Measurements from ENCODE around the gene FBL.
"Not testable (repeated sequence)": the region's sequence is repeated elsewhere in the genome, so short reads cannot be mapped to it uniquely, and the experiment has no call there.

FBL gene

DNA sequence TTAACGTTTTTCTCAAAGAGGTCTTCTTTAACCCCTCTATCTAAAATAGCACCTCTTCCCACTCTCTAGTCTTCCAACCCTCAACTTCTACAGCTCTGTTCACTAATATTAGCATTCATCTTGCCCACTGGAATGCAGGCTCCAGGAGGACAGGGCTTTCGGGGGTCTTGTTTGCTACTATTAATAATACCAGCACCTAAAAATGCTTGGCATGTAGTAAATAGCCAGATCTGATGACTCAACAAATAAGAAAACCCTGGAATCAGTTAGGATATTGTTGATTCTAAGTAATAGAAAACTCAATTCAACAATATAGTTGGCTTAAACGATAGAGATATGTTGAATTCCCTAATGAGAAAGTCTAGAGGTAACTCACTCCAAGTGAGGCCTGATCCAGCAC lies 26.4 kb downstream of the FBL start:
- no peak for DNase-seq

DNA sequence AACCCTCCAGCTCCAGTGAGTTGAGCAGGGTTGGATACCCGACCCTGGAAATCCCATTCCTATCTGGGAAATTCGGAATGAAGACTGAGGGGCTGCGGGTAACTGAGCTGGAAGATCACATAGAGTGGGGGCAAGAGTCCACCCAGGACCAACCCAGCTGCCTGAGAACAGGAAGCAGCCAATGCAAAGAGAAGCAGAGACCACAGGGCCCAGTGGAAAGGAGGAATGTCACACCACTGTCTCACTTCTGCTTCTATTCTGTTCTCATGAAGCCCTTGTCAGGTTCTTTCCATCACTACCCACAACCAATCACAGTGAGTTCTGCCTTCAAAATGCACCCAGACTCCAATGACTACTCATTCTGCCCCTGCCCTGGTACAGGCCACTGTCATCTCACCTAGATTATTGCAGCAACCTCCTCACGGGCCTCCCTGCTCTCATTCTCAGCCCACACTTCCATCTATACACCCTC lies 27.5 kb downstream of the FBL start:
- DNase-seq = no peak

DNA sequence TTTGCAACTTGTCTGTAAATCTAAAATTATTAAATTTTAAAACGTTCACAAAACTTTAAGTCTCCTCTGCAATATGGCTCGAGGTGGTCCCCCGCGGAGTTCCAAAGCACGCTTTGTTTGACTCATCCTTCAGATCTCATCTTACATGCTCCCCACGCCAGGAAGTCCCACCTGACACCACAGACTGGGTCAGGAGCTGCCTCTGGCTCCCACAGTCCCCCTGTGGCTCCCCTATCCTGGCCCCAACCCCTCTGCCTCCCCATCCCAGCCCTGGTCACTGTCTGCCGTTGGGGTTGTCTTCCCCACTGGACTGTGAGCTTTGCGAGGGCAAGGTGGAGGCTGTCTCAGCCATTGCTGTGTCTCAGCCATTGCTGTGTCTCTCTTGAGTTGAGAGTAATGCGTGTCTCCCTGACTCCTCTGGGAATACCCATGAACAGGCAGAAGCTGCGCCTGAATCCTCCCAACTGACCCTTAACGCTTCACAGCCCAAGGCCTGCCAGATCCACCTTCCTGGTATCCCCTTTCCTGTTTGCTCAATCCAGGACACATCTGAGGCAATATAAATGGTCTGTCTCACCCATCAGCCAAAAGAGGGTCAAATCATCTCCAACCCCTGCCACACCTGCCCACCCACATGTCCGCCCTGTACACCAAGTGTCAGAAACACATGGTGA lies 28.2 kb downstream of the FBL start:
- DNase-seq = no peak

DNA sequence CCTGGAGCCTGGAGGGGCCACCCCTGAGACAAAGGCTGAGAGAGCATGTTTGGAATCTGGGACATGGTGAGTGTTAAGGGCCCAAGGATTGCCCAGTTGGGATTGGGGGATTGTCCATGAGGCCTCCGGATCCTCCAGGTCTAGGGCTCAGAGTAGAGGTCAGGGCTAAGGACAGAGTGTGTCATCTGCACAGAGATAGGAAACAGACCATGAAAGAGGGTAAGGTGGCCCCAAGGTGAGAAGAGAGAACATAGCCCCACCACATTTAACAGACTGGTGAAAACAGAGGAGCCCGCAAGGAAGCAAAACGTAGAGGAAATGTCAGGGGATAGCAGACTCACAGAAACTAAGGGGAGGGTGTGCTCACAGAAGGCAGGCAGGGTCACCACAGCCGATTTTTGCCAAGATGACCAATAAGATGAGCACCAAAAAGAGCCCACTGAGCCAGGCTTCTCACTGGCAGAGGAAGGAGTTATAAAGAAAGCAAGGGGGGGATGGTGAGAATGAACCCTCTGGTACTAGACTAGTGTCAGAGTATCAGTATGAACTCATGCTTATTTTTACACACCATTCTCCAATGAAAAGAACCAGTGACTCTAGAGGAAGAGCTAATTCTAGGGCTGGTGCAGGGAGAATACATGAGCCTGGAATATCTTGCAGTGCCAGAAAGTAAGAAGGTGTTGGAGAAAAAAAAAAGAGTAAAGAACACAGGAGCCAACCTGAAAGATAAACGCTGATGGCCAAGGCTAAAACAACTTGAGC lies 29.7 kb downstream of the FBL start:
- no peak for DNase-seq

DNA sequence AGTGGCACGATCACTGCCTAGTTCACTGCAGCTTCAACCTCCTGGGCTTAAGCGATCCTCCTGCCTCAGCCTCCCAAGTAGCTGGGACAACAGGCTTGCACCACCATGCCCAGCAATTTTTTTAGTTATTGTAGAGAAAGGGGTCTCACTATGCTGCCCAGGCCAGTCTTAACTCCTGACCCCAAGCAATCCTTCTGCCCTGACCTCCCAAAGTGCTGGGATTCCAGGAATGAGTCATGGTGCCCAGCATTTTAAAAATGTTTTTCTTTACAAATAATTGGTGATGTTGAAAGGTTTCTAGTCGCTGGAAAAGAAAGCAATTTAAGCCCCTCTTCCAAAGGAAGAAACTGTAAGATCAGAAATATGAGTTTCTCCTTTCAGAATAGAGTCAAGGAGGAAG lies 31.6 kb downstream of the FBL start:
- DNase-seq = no peak

DNA sequence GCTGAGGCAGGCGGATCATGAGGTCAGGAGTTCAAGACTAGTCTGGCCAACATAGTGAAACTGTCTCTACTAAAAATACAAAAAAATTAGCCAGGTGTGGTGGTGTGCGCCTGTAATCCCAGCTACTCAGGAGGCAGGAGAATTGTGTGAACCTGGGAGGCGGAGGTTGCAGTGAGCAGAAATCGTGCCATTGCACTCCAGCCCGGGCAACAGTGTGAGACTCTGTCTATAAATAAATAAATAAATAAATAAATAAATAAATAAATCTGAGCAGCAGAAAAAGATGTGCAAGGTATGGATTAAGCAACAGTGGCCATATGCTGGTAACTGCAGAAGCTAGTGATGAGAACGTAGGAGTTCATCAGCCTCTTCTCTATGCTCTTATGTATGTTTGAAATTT lies 32.1 kb downstream of the FBL start:
- not testable (repeated sequence) for DNase-seq

DNA sequence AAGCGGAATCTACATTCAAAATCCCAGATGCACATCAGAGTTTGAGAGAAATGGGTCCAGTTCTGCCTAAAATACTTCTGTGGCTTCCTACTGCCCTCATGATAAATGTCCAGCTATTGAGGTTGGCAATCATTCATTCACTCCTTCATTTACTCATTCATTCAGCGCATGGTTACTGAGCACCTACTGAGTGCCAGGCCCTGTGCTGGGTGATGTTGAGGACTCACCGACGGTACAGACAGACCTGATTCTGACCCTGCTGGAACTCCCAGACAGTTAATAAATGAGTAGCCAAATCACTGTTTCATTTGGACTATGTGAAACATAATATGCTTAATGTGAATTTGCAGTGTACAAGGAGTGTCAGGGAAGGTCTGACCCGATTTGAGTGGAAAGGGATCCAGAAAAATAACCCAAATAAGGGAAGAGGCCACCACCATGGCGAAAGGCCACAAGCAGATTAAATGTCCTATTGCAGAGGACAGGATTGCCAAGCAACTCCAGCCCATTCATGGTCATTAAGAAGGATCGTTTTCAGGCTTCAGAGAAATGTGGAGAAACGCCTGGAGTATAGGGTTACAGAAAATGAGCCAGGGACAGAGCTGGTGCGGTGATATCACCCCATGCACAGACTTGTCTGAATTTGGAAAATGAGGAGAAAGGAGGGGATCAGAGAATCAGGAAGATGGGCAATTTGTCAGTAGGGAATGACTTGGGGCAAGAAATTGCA lies 32.8 kb downstream of the FBL start:
- no peak for DNase-seq

DNA sequence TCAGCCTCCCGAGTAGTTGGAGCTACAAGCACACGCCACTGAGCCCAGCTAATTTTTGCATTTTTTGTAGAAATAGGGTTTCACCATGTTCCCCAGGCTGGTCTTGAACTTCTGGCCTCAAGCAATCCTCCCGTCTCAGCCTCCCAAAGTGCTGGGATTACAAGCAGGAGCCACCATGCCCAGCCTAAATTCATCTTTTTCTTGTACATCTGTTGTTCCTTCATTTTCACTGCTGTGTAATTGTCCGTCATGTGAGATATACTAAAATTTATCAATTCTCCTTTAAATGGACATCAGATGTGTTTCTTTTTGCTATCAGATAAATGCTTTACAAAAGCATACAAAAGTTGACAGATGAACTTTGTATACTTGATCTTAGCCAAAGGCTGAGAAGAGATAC lies 35.1 kb downstream of the FBL start:
- no peak for DNase-seq

DNA sequence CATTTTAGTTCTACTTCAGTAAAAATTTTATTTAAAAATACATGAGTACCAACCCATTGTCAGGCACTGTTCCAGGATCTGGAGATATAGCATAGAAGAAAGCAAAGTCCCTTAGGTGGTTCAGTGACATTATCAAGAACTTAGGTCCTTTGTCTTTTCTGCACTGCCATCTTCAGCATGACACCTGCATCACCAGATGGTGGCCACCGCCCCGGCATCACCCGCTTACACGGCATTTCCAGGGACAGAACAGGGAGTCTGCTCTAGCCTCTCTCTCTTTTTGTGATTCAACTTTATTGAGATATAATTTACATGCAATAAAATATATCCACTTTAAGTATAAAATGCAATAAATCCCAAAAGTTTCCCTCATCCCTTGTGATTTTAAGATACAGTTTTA lies 35.8 kb downstream of the FBL start:
- DNase-seq = no peak

DNA sequence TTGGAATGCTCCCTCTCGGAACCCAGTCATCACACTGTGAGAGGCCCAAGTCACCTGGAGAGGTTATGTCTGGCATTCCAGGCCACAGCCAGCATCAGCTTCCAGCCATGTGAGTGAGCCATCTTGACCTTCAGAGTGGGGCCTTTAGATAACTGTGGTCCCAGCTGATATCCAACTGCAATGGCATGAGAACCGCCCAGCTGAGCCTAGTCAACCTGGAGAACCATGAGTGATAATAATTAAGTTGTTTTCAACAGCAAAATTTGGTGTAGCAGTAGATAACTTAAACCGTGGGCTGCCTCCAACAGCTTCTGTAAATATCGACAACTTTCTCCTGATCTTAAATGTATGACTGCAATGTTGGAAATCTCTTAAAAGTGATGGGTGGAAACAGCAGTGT lies 36.8 kb downstream of the FBL start:
- DNase-seq = no peak

DNA sequence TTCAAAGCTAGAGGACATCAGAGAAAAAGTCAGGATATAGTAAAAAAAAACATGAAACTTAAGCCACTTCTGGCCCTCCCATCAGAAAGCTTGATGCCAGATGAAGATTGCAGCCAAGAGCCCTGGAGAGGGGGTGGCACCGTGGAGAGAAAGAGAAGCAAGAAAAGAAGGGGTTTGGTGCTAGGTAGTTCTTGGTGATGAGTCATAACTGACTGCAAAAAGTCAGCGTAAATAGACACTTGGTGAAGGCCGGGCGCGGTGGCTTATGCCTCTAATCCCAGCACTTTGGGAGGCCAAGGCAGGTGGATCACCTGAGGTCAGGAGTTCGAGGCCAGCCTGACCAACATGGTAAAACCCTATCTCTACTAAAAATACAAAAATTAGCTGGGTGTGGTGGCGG lies 37.5 kb downstream of the FBL start:
- not testable (repeated sequence) for DNase-seq

DNA sequence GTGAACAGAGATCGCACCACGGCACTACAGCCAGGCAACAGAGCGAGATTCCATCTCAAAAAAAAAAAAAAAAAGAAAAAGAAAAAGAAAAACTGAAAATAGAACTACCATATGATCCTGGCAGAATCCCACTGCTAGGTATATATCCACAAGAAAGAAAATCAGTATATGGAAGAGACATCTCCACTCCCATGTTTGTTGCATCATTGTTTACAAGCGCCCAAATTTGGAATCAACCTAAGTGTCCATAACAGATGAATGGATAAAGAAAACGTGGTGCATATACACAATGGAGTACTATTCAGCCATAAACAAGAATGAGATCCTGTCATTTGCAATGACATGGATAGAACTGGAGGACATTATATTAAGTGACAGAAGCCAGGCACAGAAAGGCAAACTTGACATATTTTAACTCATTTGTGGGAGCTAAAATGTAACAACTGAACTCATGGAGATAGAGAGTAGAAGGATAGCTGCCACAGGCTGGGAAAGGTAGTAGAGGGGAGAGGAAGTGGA lies 38.3 kb downstream of the FBL start:
- DNase-seq = no peak

DNA sequence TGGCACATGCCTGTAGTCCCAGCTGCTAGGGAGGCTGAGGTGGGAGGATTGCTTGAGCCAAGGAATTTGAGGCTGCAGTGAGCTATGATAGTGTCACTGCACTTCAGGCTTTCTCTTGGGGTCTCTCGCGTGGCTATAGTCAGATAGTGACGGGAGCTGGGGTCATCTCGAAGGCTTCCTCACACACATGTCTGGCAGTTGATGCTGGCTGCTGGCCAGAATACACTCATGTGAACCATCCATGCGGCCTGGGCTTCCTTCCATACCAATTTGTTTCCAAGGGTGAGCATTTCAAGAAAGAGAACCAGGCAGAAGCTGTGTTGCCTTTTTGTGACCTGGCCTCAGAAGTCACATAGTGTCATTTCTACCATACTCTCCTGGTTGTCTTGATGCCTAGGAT lies 41.1 kb downstream of the FBL start:
- no peak for DNase-seq

DNA sequence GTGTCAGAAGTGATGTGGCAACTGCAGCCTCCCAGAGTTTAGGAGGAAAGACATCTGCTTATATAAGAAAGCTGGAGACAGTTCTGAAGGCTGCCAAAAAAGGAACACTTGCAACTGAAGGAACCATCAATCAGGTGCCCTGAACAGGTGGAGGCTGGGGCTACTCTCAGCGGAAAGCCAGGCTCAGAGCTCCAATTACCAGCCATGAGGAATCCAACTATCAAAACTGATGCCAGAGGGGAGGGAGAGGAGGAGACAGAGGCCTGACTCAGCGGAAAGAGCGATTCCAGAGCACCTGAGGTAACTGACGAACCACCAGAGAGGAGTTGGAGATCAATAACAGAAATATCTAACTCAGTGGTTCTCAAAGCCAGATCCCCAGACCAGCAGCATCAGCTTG lies 43.2 kb downstream of the FBL start:
- no peak for DNase-seq

DNA sequence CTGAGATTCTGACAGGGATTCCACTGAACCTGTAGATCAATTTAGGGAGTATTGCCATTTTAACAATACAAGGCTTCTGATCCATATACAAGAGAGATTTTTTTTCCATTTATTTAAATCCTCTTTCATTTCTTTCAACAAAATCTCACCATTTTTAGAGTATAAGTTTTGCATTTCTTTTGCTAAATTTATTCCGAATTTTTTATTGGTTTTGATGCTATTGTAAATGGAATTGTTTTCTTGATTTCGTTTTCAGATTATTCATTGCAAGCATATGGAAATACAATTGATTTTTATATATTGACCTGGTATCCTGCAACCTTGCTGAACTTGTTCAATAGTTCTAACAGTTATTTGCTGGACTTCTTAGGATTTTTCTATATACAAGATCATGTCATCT lies 49.1 kb downstream of the FBL start:
- no peak for DNase-seq

DNA sequence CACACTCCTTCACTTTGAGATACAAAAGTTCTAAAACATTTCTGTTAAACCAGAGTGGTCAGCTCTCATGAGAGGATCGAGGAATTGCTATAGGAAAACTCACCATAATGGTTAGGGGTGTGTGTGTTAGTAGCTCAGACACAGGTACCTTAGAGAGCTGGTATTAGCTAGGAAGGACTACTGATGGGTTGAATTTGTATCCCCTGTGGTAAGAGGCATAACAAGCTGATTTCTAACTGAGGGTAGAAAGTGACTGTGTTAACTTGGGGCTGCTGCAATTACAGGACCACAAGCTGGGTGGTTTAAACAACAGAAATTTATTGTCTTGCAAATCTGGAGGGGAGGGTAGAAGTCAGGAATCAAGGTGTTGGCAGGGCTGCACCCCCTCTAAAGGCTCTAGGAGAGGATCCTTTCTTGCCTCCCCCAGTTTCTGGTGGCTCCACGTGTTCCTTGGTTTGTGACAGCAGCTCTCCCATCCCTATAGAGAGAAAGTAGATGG lies 50.1 kb downstream of the FBL start:
- no peak for DNase-seq

DNA sequence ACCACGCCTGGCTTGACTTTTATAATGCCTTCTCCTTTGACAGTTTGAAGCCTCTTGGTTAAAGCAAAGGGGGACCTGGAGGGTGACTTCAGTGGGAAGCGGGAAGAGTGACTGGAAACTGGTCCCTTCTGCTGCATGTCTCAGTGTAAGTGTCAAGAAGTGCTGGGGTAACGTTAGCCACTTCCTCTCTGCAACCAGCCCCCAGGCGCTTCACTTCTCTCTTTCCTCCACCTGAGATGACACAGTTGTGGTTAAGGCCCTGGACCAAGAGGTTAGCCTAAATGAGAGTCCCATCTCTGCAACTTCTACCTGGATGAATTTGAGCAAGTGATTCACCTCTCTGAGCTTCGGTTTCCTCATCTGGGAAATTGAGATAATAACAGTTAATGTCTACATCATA lies 51.2 kb downstream of the FBL start:
- no peak for DNase-seq

DNA sequence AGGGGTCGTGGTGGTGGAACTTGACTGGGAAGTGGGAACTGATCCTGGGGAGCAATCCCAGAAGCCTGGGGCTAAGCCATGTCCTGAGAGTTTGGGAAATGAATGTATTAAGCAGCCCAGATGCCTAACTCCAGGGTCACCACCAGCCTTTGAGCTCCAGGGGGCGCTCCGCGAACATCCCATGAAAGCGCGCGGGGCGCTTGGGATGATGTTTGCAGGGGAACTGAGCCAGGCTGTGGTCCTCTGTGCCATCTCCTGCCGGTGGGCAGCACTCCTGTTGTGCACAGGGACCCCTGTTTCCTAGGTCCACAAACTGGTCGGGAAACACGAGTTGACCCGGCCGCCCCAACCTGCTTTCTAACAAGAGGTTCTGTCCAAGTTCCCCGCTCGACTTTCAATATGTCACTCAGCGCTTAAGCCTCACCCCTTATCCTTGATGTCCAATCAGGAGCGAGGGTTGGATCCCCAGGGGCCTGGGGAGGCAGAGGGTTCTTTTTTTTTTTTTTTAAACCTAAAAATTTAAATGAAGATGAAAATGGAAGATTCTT lies 53.1 kb downstream of the FBL start:
- peak; percentile 75 for DNase-seq

DNA sequence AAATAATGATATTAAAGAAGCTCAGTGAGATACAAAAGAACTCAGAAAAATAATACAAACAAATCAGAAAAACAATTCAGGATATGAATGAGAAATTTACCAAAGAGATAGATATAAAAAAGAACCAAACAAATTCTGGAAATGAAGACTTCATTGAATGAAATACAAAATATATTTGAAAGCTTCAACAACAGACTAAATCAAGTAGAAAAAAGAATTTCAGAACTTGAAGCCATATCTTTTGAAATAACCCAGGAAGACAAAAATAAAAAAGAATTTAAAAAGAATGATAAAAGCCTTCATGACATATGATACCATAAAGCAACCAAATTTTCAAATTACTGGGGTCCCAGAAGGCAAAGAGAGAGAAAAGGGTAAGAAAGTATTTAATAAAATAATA lies 57.9 kb downstream of the FBL start:
- no peak for DNase-seq

Measured in activated CD8-positive, alpha-beta memory T cell treated with anti-CD3 and anti-CD28 coated beads, Interleukin-2, amount 50 U/mL, for 4 hours (primary cell).